ENCODE measurements around the gene STON2.
A peak's percentile ranks its signal among the peaks of the same experiment; 100 is the strongest.

Gene STON2

DNA sequence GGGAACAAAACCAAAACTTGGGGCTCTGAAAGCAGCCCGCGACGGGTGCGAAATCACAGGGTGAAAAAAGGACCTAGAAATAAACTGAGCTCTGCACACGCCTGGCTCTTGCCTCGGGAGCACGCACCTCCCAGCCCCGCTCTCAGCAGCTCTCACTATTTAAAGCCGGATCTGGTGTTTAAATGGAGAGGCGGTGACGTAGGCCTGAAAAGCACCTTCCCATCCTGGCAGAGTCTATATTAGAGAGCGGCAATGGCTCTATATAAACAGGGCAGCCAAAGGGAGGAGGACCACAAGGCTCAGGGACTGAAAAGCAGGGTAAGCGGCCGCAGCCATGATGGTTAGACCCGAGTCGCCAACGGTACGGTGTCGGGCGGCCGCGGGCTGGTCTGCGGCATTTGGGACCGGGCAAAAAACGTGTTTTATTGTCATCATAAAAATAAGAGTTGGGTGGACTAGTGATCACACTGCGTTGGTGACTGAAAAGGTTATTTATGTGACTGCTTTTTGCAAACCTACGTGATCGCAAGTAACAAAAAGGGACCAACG lies 180.8 kb downstream of the STON2 start:
- FAIRE-seq, result no peak
- no peak for TF ChIP-seq CTCF (IDR thresholded peaks at IDR 0.05; ENCODE audit: insufficient read depth, missing control alignments)
- no peak for DNase-seq (ENCODE audit: insufficient read length, low spot score)

DNA sequence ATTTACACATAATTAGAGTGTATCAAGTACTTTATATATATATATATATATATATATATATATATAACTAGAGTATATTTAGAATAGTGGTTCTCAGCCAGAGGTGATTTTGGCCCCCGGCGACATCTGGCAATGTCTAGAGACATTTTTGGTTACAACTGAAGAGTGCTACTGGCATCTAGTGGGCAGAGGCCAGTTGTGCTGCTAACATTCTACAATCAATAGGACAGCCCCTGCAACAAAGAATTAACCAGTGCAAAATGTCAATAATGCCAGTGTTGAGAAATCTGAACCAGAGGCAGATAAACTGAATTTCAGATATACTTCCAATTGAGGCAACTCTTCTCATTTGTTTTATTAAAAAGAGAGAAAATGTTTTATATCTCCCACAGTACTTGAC lies 188.3 kb downstream of the STON2 start:
- DNase-seq (ENCODE audit: insufficient read length, low spot score), result no peak
- FAIRE-seq, result no peak
- TF ChIP-seq CTCF (IDR thresholded peaks at IDR 0.05; ENCODE audit: insufficient read depth, missing control alignments), result peak; percentile 30

Measured in D721Med (cell line).